ENCODE results near the gene PVRIG. TPM values are rescaled to one million over a fixed set of nuclear protein-coding genes. Genes with fewer than 3 reads are reported as not detected.
A peak's percentile ranks its signal among the peaks of the same experiment; 100 is the strongest.
"Not testable (repeated sequence)": the region's sequence is repeated elsewhere in the genome, so short reads cannot be mapped to it uniquely, and the experiment has no call there.

PVRIG gene
- polyA plus RNA-seq (2013), result 2.2 TPM

DNA sequence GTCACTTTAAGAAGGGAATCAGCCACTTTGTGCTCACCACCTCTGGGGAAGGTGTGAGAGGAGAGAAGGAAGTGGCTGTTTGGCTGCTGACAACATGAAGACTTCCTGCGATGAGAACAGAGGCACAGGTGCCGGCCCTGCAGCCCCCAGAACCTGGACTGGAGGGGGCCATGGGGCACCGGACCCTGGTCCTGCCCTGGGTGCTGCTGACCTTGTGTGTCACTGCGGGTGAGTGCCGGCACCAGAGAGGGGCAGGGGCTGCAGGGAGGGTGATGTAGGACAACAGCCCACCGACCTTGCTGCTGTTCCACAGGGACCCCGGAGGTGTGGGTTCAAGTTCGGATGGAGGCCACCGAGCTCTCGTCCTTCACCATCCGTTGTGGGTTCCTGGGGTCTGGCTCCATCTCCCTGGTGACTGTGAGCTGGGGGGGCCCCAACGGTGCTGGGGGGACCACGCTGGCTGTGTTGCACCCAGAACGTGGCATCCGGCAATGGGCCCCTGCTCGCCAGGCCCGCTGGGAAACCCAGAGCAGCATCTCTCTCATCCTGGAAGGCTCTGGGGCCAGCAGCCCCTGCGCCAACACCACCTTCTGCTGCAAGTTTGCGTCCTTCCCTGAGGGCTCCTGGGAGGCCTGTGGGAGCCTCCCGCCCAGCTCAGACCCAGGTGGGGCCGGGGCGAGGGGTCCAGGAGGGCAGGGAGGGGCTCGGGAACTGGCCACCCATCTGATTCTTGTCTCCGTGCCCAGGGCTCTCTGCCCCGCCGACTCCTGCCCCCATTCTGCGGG is at the start of gene PVRIG:
PVRIG (plus strand) TSS at position 149 of the 785 bp plus-strand sequence; CDS start at position 171, 22 bp downstream.
- H3K27ac ChIP-seq (ENCODE audit: insufficient read depth in 1 of 2, low read depth in 1 of 2, low read length in 2 of 2, poor library complexity in 1 of 2, severe bottlenecking in 2 of 2), result peak within 1 kb of the TSS in 1 of 2 experiments; percentile 68
- DNase-seq; H3K27me3 ChIP-seq (replicated peaks in 2 of 5; ENCODE audit: control insufficient read depth in 4 of 5, insufficient read depth in 5 of 5, low read length in 4 of 5); H3K9me3 ChIP-seq (ENCODE audit: control extremely low read depth in 1 of 5, control insufficient read depth in 4 of 5, insufficient read depth in 2 of 5, low read depth in 1 of 5, low read length in 4 of 5); H3K4me3 ChIP-seq (ENCODE audit: control insufficient read depth in 1 of 7, extremely low read depth in 1 of 7, insufficient read depth in 4 of 7, low read depth in 2 of 7, low read length in 6 of 7); H3K4me1 ChIP-seq (ENCODE audit: control extremely low read depth in 1 of 4, control insufficient read depth in 4 of 4, insufficient read depth in 4 of 4, low read length in 3 of 4); POLR2A ChIA-PET: not testable (repeated sequence)
- 82% methylated on average over 12 of the region's 27 CpGs for WGBS (ENCODE audit: insufficient coverage)
- H3K36me3 ChIP-seq (ENCODE audit: control insufficient read depth in 4 of 4, insufficient read depth in 4 of 4, low read length in 3 of 4), result peaks cover 0 to 26% (median 5%) of the 10 kb centered on the region in 4 experiments
- CTCF ChIA-PET, result interaction anchor here (1.2 to 8.5 kb wide), 3 partner anchors 13 to 87 kb away, joined by 3 to 127 read pairs (median 3); no protein-coding TSS in a partner anchor

- no peak for DNase-seq
- Histone ChIP-seq H3K4me3 (ENCODE audit: control insufficient read depth in 1 of 7, extremely low read depth in 1 of 7, insufficient read depth in 4 of 7, low read depth in 2 of 7, low read length in 6 of 7) (no peak overlapping the region), H3K9me3 (ENCODE audit: control extremely low read depth in 1 of 5, control insufficient read depth in 4 of 5, insufficient read depth in 2 of 5, low read depth in 1 of 5, low read length in 4 of 5) (no peaks in the 10 kb centered on the region), H3K27ac (ENCODE audit: insufficient read depth in 1 of 2, low read depth in 1 of 2, low read length in 2 of 2, poor library complexity in 1 of 2, severe bottlenecking in 2 of 2) (no peak overlapping the region), H3K4me1 (ENCODE audit: control extremely low read depth in 1 of 4, control insufficient read depth in 4 of 4, insufficient read depth in 4 of 4, low read length in 3 of 4) (peaks cover 0 to 40% (median 33%) of the 10 kb centered on the region in 4 experiments), H3K36me3 (ENCODE audit: control insufficient read depth in 4 of 4, insufficient read depth in 4 of 4, low read length in 3 of 4) (peaks cover 0 to 11% (median 0%) of the 10 kb centered on the region in 4 experiments), H3K27me3 (replicated peaks in 2 of 5; ENCODE audit: control insufficient read depth in 4 of 5, insufficient read depth in 5 of 5, low read length in 4 of 5) (peaks cover 0 to 46% (median 18%) of the 10 kb centered on the region in 5 experiments)
- 92% methylated on average over 3 of the region's 11 CpGs for WGBS (ENCODE audit: insufficient coverage)
- CTCF ChIA-PET, result interaction anchor here (1.8 kb wide), 1 partner anchor 38 kb away, joined by 6 read pairs; no protein-coding TSS in a partner anchor
- POLR2A ChIA-PET, result no interaction called here
Measured at GRCh38 chr7:100170101-100170897, 49.5 kb upstream of the PVRIG start.

- H3K4me3 ChIP-seq (ENCODE audit: control insufficient read depth in 1 of 7, extremely low read depth in 1 of 7, insufficient read depth in 4 of 7, low read depth in 2 of 7, low read length in 6 of 7), result peak overlapping the region in 5 of 7 experiments; percentile 29 to 70 (median 51)
- peaks cover 0 to 11% (median 0%) of the 10 kb centered on the region in 4 experiments for H3K36me3 ChIP-seq (ENCODE audit: control insufficient read depth in 4 of 4, insufficient read depth in 4 of 4, low read length in 3 of 4)
- 4% methylated on average over 46 of the region's 61 CpGs for WGBS (ENCODE audit: insufficient coverage)
- DNase-seq, result peak in 2 of 3 donors; percentile 35 to 39
- H3K4me1 ChIP-seq (ENCODE audit: control extremely low read depth in 1 of 4, control insufficient read depth in 4 of 4, insufficient read depth in 4 of 4, low read length in 3 of 4), result peaks cover 0 to 40% (median 33%) of the 10 kb centered on the region in 4 experiments
- ChIA-PET CTCF (interaction anchor here (1.5 to 1.8 kb wide), 2 partner anchors 18 to 39 kb away, joined by 5 to 6 read pairs; no protein-coding TSS in a partner anchor), POLR2A (no interaction called here)
- no peak overlapping the region for H3K27ac ChIP-seq (ENCODE audit: insufficient read depth in 1 of 2, low read depth in 1 of 2, low read length in 2 of 2, poor library complexity in 1 of 2, severe bottlenecking in 2 of 2)
- H3K9me3 ChIP-seq (ENCODE audit: control extremely low read depth in 1 of 5, control insufficient read depth in 4 of 5, insufficient read depth in 2 of 5, low read depth in 1 of 5, low read length in 4 of 5), result no peaks in the 10 kb centered on the region
- H3K27me3 ChIP-seq (replicated peaks in 2 of 5; ENCODE audit: control insufficient read depth in 4 of 5, insufficient read depth in 5 of 5, low read length in 4 of 5), result peaks cover 0 to 46% (median 17%) of the 10 kb centered on the region in 5 experiments
Measured at GRCh38 chr7:100171087-100171681, 48.6 kb upstream of the PVRIG start.

GRCh38 chr7:100171840-100172239 is 47.9 kb upstream of the PVRIG start:
- Histone ChIP-seq H3K4me3 (ENCODE audit: control insufficient read depth in 1 of 7, extremely low read depth in 1 of 7, insufficient read depth in 4 of 7, low read depth in 2 of 7, low read length in 6 of 7) (peak overlapping the region in 4 of 7 experiments; percentile 13 to 70 (median 33)), H3K36me3 (ENCODE audit: control insufficient read depth in 4 of 4, insufficient read depth in 4 of 4, low read length in 3 of 4) (peaks cover 0 to 11% (median 0%) of the 10 kb centered on the region in 4 experiments), H3K9me3 (ENCODE audit: control extremely low read depth in 1 of 5, control insufficient read depth in 4 of 5, insufficient read depth in 2 of 5, low read depth in 1 of 5, low read length in 4 of 5) (no peaks in the 10 kb centered on the region), H3K27me3 (replicated peaks in 2 of 5; ENCODE audit: control insufficient read depth in 4 of 5, insufficient read depth in 5 of 5, low read length in 4 of 5) (peaks cover 0 to 42% (median 11%) of the 10 kb centered on the region in 5 experiments), H3K4me1 (ENCODE audit: control extremely low read depth in 1 of 4, control insufficient read depth in 4 of 4, insufficient read depth in 4 of 4, low read length in 3 of 4) (peaks cover 0 to 41% (median 34%) of the 10 kb centered on the region in 4 experiments), H3K27ac (ENCODE audit: insufficient read depth in 1 of 2, low read depth in 1 of 2, low read length in 2 of 2, poor library complexity in 1 of 2, severe bottlenecking in 2 of 2) (no peak overlapping the region)
- peak in 1 of 3 donors; percentile 32 for DNase-seq
- ChIA-PET CTCF (interaction anchor here (1.5 to 1.8 kb wide), 2 partner anchors 17 to 39 kb away, joined by 5 to 6 read pairs; no protein-coding TSS in a partner anchor), POLR2A (no interaction called here)
- 19% methylated on average over 18 of the region's 22 CpGs for WGBS (ENCODE audit: insufficient coverage)

GRCh38 chr7:100173806-100174495 is 45.8 kb upstream of the PVRIG start:
- ChIA-PET POLR2A (no interaction called here), CTCF (interaction anchor here (1.4 kb wide), 1 partner anchor 15 kb away, joined by 3 read pairs; no protein-coding TSS in a partner anchor)
- Histone ChIP-seq H3K27me3 (replicated peaks in 2 of 5; ENCODE audit: control insufficient read depth in 4 of 5, insufficient read depth in 5 of 5, low read length in 4 of 5) (peaks cover 0 to 23% (median 5%) of the 10 kb centered on the region in 5 experiments), H3K9me3 (ENCODE audit: control extremely low read depth in 1 of 5, control insufficient read depth in 4 of 5, insufficient read depth in 2 of 5, low read depth in 1 of 5, low read length in 4 of 5) (no peaks in the 10 kb centered on the region), H3K4me3 (ENCODE audit: control insufficient read depth in 1 of 7, extremely low read depth in 1 of 7, insufficient read depth in 4 of 7, low read depth in 2 of 7, low read length in 6 of 7) (no peak overlapping the region), H3K36me3 (ENCODE audit: control insufficient read depth in 4 of 4, insufficient read depth in 4 of 4, low read length in 3 of 4) (peaks cover 0 to 11% (median 0%) of the 10 kb centered on the region in 4 experiments), H3K27ac (ENCODE audit: insufficient read depth in 1 of 2, low read depth in 1 of 2, low read length in 2 of 2, poor library complexity in 1 of 2, severe bottlenecking in 2 of 2) (no peak overlapping the region), H3K4me1 (ENCODE audit: control extremely low read depth in 1 of 4, control insufficient read depth in 4 of 4, insufficient read depth in 4 of 4, low read length in 3 of 4) (peaks cover 0 to 27% (median 22%) of the 10 kb centered on the region in 4 experiments)
- no peak for DNase-seq
- 99% methylated on average over 8 of the region's 11 CpGs for WGBS (ENCODE audit: insufficient coverage)

DNA sequence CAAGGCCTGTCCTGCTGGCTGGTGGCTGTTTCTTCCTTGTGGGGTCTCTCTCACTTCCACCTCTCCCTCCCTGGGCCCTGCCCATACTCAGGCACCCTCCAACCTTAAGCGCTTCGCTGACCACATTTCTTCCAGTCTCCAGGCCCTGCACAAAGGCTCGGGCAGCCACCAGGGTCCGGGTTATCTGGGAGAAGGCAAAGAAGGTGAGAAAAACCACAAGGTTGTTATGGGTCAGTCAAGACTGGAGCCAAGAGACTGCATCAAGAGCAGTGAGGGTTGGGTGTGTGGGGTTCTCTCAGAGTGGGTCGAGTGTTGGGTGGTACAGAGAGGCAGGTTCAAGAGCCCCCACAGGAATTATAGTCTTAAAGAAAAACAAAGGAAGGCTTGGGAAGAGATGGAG is 45.2 kb upstream of the PVRIG start:
- no peaks in the 10 kb centered on the region for H3K9me3 ChIP-seq (ENCODE audit: control extremely low read depth in 1 of 5, control insufficient read depth in 4 of 5, insufficient read depth in 2 of 5, low read depth in 1 of 5, low read length in 4 of 5)
- no peak overlapping the region for H3K27ac ChIP-seq (ENCODE audit: insufficient read depth in 1 of 2, low read depth in 1 of 2, low read length in 2 of 2, poor library complexity in 1 of 2, severe bottlenecking in 2 of 2)
- H3K4me3 ChIP-seq (ENCODE audit: control insufficient read depth in 1 of 7, extremely low read depth in 1 of 7, insufficient read depth in 4 of 7, low read depth in 2 of 7, low read length in 6 of 7), result no peak overlapping the region
- H3K27me3 ChIP-seq (replicated peaks in 2 of 5; ENCODE audit: control insufficient read depth in 4 of 5, insufficient read depth in 5 of 5, low read length in 4 of 5), result peaks cover 0 to 18% (median 2%) of the 10 kb centered on the region in 5 experiments
- 93% methylated on average over 2 of the region's 5 CpGs for WGBS (ENCODE audit: insufficient coverage)
- H3K4me1 ChIP-seq (ENCODE audit: control extremely low read depth in 1 of 4, control insufficient read depth in 4 of 4, insufficient read depth in 4 of 4, low read length in 3 of 4), result peaks cover 0 to 27% (median 22%) of the 10 kb centered on the region in 4 experiments
- no peak for DNase-seq
- ChIA-PET POLR2A (no interaction called here), CTCF (no interaction called here)
- H3K36me3 ChIP-seq (ENCODE audit: control insufficient read depth in 4 of 4, insufficient read depth in 4 of 4, low read length in 3 of 4), result peaks cover 0 to 11% (median 0%) of the 10 kb centered on the region in 4 experiments
